Stomach (tissue), 9 donors: ENCODE measurements around the gene EEFSEC. TPM values are rescaled to one million over a fixed set of nuclear protein-coding genes. Genes with fewer than 3 reads are reported as not detected.

ENCODE experiments used
- DNase-seq, 2 donors: peaks; one replicate each; pipeline versions ENCODE4 v3.0.0 to v3.0.0-alpha.2; 2013 to 2019
- H3K27ac ChIP-seq, 5 donors: fragments of 200-600 bp in 4 of 5; sonication (generic) in 4 of 5; one replicate each; pipeline ENCODE4 v1.5.1; 2013 to 2019; ENCODE audit warnings: mild to moderate bottlenecking in 1 of 5, moderate library complexity in 1 of 5
- H3K27me3 ChIP-seq, 3 donors: fragments of 200-600 bp; sonication (generic); one replicate each; pipeline ENCODE4 v1.5.1; 2017 to 2019; ENCODE audit warnings: mixed run types in 1 of 3
- H3K36me3 ChIP-seq, 4 donors: fragments of 200-600 bp; sonication (generic); 1 replicate in 3 of 4; 2 replicates in 1 of 4; pipeline ENCODE4 v1.5.1; 2016 to 2019
- H3K4me1 ChIP-seq, 4 donors: fragments of 200-600 bp; sonication (generic); one replicate each; pipeline ENCODE4 v1.5.1; 2016 to 2019
- H3K4me3 ChIP-seq, 4 donors: fragments of 200-600 bp; sonication (generic) in 3 of 4; one replicate each; pipeline ENCODE4 v1.5.1; 2016 to 2019; ENCODE audit warnings: mild to moderate bottlenecking in 1 of 4
- H3K9me3 ChIP-seq, 4 donors: fragments of 200-600 bp; sonication (generic); one replicate each; pipeline ENCODE4 v1.5.1; 2016 to 2019
- CTCF ChIP-seq, 7 experiments: fragments of 450-650 bp in 4 of 7; fragments of 200-600 bp in 3 of 7; sonication (generic) in 3 of 7; IDR thresholded peaks; one replicate each; pipeline ENCODE4 v1.5.1; 2016 to 2019; ENCODE audit warnings: antibody characterized with exemption in 7 of 7, control low read depth in 2 of 7, mild to moderate bottlenecking in 1 of 7
- EP300 ChIP-seq: sonication (generic); formaldehyde crosslinking; IDR thresholded peaks from one replicate; pipeline ENCODE4 v1.6.1; 2017; ENCODE audit warnings: antibody characterized with exemption
- POLR2A ChIP-seq, 4 donors: fragments of 450-650 bp; IDR thresholded peaks; one replicate each; pipeline ENCODE4 v1.6.1; 2016; ENCODE audit warnings: antibody characterized with exemption in 4 of 4, control low read depth in 2 of 4, mild to moderate bottlenecking in 1 of 4, moderate library complexity in 1 of 4
- POLR2AphosphoS5 ChIP-seq, 3 donors: sonication (generic); formaldehyde crosslinking; IDR thresholded peaks; one replicate each; pipeline ENCODE4 v1.6.1; 2016; ENCODE audit warnings: antibody characterized with exemption in 3 of 3
- WGBS, 5 donors: extraction: QIAGEN DNeasy Blood & Tissue Kit in 3 of 5; methylation state at CpG; one replicate each; pipeline versions ENCODE4 v1.1.5 to v1.1.7; 2013 to 2018; 5-methylcytosine and 5-hydroxymethylcytosine counted together
- intact Hi-C: fragments of 100-400 bp; cut with DNase I; formaldehyde crosslinking; loops from one replicate; pipeline ENCODE4 v1.15.1; 2023; ENCODE audit warnings: low total_unique reads
- polyA plus RNA-seq, 3 donors: library from polyadenylated mRNA; stranded (reverse); fragments of 200-250 nt; gene quantifications; one replicate each; pipeline ENCODE4 v1.2.3, GENCODE V29; 2013
- total RNA-seq, 5 donors: library from RNA; depleted of rRNA; stranded (reverse); fragments of >200 nt; gene quantifications; one replicate each; pipeline versions ENCODE4 v1.1.0 to v1.2.3, GENCODE V29; 2014 to 2016
- donor health status: healthy with polysubstance abuse.
- donor health status: Bipolar disorder and iron deficiency.
- donor health status: healthy.

The EEFSEC gene
- total and polyA plus RNA-seq, 8 donors, result 5.0 to 39.1 (median 13.2) TPM

- TF ChIP-seq CTCF (IDR thresholded peaks at IDR 0.05) (no peak), POLR2A (IDR thresholded peaks at IDR 0.05) (no peak), POLR2AphosphoS5 (IDR thresholded peaks at IDR 0.05) (no peak)
- intact Hi-C loops, result no loop called here
- DNase-seq, result no peak
- H3K9me3 ChIP-seq, result no peaks in the 10 kb centered on the region
- no peak overlapping the region for H3K4me3 ChIP-seq
- no peaks in the 10 kb centered on the region for H3K27me3 ChIP-seq
- 50 to 87% (median 67%) methylated on average over 1 to 2 of the region's 2 CpGs for WGBS, 5 donors
- H3K27ac ChIP-seq, result no peak overlapping the region
- peaks cover 0 to 37% (median 13%) of the 10 kb centered on the region in 4 donors for H3K36me3 ChIP-seq
- H3K4me1 ChIP-seq, result peaks cover 0 to 21% (median 0%) of the 10 kb centered on the region in 4 donors
Observed at GRCh38 chr3:128366136-128366535, 212.9 kb downstream of the EEFSEC start.

- H3K4me1 ChIP-seq, result peaks cover 0 to 21% (median 0%) of the 10 kb centered on the region in 4 donors
- H3K27ac ChIP-seq, result no peak overlapping the region
- peaks cover 0 to 37% (median 13%) of the 10 kb centered on the region in 4 donors for H3K36me3 ChIP-seq
- no peaks in the 10 kb centered on the region for H3K27me3 ChIP-seq
- no peaks in the 10 kb centered on the region for H3K9me3 ChIP-seq
- intact Hi-C loops, result no loop called here
- no peak for DNase-seq
- H3K4me3 ChIP-seq, result no peak overlapping the region
- TF ChIP-seq POLR2A (IDR thresholded peaks at IDR 0.05), result no peak
- TF ChIP-seq EP300, result no peak
- no peak for TF ChIP-seq POLR2AphosphoS5 (IDR thresholded peaks at IDR 0.05)
- no peak for TF ChIP-seq CTCF (IDR thresholded peaks at IDR 0.05)
- WGBS, 5 donors, result 79 to 86% (median 84%) methylated on average over 2 to 5 of the region's 5 CpGs
Observed at GRCh38 chr3:128366652-128367051, 213.4 kb downstream of the EEFSEC start.

DNA sequence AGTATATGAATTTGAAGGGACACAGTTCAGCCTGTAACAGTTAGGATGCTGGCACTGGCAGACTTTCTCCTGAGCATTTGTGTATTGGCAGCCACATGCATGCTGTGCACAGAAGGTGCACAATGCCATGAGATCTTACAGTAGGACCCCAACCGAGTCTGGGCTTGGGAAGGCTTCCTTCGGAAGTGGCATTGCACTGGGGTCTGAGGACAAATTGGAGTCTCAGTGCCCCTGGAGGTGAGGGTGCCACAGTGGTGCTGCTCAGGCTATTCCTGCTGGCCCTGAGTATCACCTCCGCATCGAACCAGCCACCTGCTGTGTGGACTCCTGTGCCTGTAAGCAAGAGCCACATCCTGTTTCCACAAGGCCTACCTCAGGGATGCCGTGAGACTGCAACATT is 213.9 kb downstream of the EEFSEC start:
- H3K36me3 ChIP-seq, result peaks cover 0 to 32% (median 11%) of the 10 kb centered on the region in 4 donors
- 95 to 100% (median 95%) methylated on average over 2 to 5 of the region's 5 CpGs for WGBS, 5 donors
- no peak for DNase-seq
- no peaks in the 10 kb centered on the region for H3K27me3 ChIP-seq
- no peaks in the 10 kb centered on the region for H3K9me3 ChIP-seq
- H3K4me3 ChIP-seq, result no peak overlapping the region
- peaks cover 0 to 21% (median 0%) of the 10 kb centered on the region in 4 donors for H3K4me1 ChIP-seq
- H3K27ac ChIP-seq, result no peak overlapping the region
- TF ChIP-seq CTCF (IDR thresholded peaks at IDR 0.05) (no peak), POLR2AphosphoS5 (IDR thresholded peaks at IDR 0.05) (no peak), EP300 (no peak), POLR2A (IDR thresholded peaks at IDR 0.05) (no peak)
- intact Hi-C loops, result no loop called here

DNA sequence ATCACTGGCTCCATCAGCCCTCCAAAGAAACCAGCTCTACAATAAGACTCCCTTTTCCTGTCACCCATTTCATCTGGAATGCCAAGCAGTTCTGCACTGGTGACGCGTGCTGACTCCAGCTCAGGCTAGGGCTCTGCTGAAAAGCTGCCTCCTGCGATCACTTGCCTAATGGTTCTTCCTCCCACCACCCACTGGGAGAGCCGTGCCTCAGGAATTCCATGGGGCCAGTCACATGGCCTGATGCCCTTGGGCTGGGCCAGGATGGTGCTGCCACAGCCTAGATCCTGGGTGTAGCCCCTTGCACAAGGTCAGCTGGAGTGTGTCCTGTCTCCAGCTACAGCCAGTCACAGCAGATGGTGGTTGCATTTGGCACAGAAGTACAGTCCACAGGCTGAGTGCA is 214.5 kb downstream of the EEFSEC start:
- no peaks in the 10 kb centered on the region for H3K27me3 ChIP-seq
- 83 to 98% (median 94%) methylated on average over 2 to 4 of the region's 4 CpGs for WGBS, 5 donors
- peaks cover 0 to 26% (median 11%) of the 10 kb centered on the region in 4 donors for H3K36me3 ChIP-seq
- H3K27ac ChIP-seq, result no peak overlapping the region
- H3K4me3 ChIP-seq, result no peak overlapping the region
- no peaks in the 10 kb centered on the region for H3K9me3 ChIP-seq
- H3K4me1 ChIP-seq, result peaks cover 0 to 21% (median 0%) of the 10 kb centered on the region in 4 donors
- TF ChIP-seq CTCF (IDR thresholded peaks at IDR 0.05), result no peak
- no peak for TF ChIP-seq POLR2AphosphoS5 (IDR thresholded peaks at IDR 0.05)
- TF ChIP-seq POLR2A (IDR thresholded peaks at IDR 0.05), result no peak
- TF ChIP-seq EP300, result no peak
- no peak for DNase-seq
- intact Hi-C loops, result no loop called here
